SHP77 (cell line): ENCODE measurements around the gene MANSC4.
A peak's percentile ranks its signal among the peaks of the same experiment; 100 is the strongest.
"Not testable (repeated sequence)": the region's sequence is repeated elsewhere in the genome, so short reads cannot be mapped to it uniquely, and the experiment has no call there.

Experiments
- DNase-seq, 2 experiments: peaks; one replicate each; lab custom pipeline; 2025; lab: John Stamatoyannopoulos, UW

MANSC4 gene

DNA sequence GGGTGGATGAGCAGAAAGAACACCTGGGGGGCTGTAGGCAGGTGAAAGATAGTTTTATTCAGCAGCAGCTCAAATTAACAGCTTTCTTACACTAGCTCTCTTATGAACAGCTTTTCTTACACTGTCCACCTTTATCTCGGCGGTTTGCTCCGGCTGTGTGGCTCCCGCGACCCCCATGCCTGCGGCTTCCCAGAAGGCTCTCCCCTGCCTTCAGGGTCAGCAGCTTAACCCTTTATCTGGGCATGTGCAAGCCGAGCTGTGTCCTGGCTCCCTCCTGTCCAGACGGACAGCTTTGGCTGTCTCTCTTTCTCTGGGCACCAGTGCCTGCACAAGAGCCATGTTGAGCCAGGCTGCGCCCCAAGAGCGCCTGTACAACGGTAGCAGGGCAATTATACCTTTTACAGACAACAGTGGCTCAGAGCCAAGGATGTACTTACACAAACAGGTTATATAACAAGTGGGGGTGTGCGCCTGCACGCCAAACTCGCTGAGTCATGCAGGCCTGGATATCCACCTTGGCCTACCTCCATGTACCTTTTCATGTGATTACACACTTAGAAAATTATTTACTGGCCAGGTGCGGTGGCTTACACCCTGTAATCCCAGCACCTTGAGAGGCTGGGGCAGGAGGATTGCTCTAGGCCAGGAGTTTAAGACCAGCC, 28.5 kb downstream of the MANSC4 start:
- peak in 1 of 2 experiments; percentile 13 for DNase-seq

- no peak for DNase-seq
Observed at GRCh38 chr12:27747111-27747820, 32.8 kb downstream of the MANSC4 start.

DNA sequence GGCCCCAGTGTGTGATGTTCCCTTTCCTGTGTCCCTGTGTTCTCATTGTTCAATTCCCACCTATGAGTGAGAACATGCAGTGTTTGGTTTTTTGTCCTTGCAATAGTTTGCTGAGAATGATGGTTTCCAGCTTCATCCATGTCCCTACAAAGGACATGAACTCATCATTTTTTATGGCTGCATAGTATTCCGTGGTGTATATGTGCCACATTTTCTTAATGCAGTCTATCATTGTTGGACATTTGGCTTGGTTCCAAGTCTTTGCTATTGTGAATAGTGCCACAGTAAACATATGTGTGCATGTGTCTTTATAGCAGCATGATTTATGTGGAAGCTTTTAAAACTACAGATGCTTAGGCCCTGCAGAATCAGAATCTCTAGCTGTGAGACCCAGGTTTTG, 34.3 kb downstream of the MANSC4 start:
- not testable (repeated sequence) for DNase-seq

GRCh38 chr12:27743601-27744000, 36.4 kb downstream of the MANSC4 start:
- DNase-seq = no peak

GRCh38 chr12:27734321-27734720, 45.7 kb downstream of the MANSC4 start:
- DNase-seq = not testable (repeated sequence)

DNA sequence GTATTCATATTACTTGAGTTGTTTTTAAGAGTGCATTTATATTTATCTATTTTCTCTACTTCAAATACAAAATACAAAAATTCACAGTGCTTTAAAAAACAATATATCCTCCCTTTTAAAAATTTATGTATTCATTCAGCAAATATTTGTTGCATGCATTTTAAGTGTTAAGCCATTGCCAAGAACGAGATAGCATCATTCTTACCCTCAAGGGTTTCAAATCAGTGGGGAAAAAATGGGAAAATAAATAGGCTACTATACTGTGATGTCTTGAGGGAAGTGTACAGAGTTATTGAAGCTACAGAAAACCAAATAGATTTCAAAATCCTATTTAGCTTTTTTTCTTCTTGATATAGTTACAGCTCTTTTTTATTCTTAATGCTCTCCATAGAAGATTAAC, 46.2 kb downstream of the MANSC4 start:
- DNase-seq = no peak

- DNase-seq = peak; percentile 17 to 31
Observed at GRCh38 chr12:27733052-27733656, 46.9 kb downstream of the MANSC4 start.

GRCh38 chr12:27732281-27732680, 47.8 kb downstream of the MANSC4 start:
- peak; percentile 70 to 71 for DNase-seq

DNA sequence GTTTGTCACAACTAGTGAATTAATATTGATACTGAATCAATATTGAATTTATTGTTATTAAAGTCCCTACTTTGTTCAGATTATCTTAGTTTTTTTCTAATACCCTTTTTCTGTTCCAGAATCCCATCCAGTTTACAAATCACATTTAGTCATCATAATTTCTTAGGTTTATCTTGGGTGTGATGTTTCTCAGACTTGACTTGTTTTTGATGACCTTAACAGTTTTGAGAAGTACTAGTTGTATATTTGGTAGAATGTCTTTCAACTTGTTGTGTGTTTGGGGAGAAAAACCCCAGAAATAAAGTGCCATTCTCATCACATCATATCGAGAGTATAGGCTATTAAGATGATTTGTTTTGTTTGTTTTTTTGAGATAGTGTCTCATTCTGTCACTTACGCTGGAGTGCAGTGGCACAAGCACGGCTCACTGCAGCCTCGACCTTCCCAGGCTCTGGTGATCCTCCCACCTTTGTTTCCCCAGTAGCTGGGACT, 49.9 kb downstream of the MANSC4 start:
- DNase-seq = no peak

GRCh38 chr12:27723212-27723611, 56.8 kb downstream of the MANSC4 start:
- DNase-seq = no peak
